GM21390 (cell line): ENCODE data around the gene ALG13.
"Not testable (repeated sequence)": the region's sequence is repeated elsewhere in the genome, so short reads cannot be mapped to it uniquely, and the experiment has no call there.

ENCODE experiments used
- ATAC-seq: cut with Tn5 transposase; IDR thresholded peaks from one replicate; pipeline ENCODE4 v1.9.1; 2021; ENCODE audit not compliant: unreplicated experiment

Gene ALG13

GRCh38 chrX:111756486-111756885, 75.5 kb downstream of the ALG13 start:
- no peak for ATAC-seq

GRCh38 chrX:111759686-111760085, 78.7 kb downstream of the ALG13 start:
- no peak for ATAC-seq

GRCh38 chrX:111761578-111762135, 80.7 kb downstream of the ALG13 start:
- ATAC-seq, result no peak

GRCh38 chrX:111778591-111778990, 97.6 kb downstream of the ALG13 start:
- ATAC-seq, result no peak

- ATAC-seq, result no peak
Measured at GRCh38 chrX:111779582-111779981, 98.6 kb downstream of the ALG13 start.

- no peak for ATAC-seq
Measured at GRCh38 chrX:111784667-111785066, 103.7 kb downstream of the ALG13 start.

- ATAC-seq, result not testable (repeated sequence)
Measured at GRCh38 chrX:111790054-111790453, 109.1 kb downstream of the ALG13 start.
